GM12878 (cell line): ENCODE measurements around the gene PRSS12. TPM values are rescaled to one million over a fixed set of nuclear protein-coding genes. Genes with fewer than 3 reads are reported as not detected.
A peak's percentile ranks its signal among the peaks of the same experiment; 100 is the strongest.
"Not testable (repeated sequence)": the region's sequence is repeated elsewhere in the genome, so short reads cannot be mapped to it uniquely, and the experiment has no call there.

Experiments
- ATAC-seq: fragments of 200-7000 bp; cut with Tn5 transposase; 3 replicates; pipeline ENCODE4 v1.9.1; 2020; ENCODE audit warnings: mild to moderate bottlenecking, moderate library complexity
- BruUV-seq: library from RNA; stranded (reverse); fragments of 400-500 nt; replicated peaks from 2 replicates; lab custom pipeline; 2021; lab: Mats Ljungman, UMichigan
- CTCF ChIA-PET: fragments of 300-600 bp; sonication (Branson Sonifier 250); formaldehyde crosslinking; extraction: SDS; loops from one replicate; lab custom pipeline; 2021; ENCODE audit warnings: inconsistent platforms; lab: Yijun Ruan, JAX
- POLR2A ChIA-PET: fragments of 350-600 bp; formaldehyde crosslinking; extraction: SDS; loops from one replicate; lab custom pipeline; 2021; ENCODE audit warnings: inconsistent platforms; lab: Charles Lee
- RAD21 ChIA-PET: fragments of 300-600 bp; sonication (Branson Sonifier 250); formaldehyde crosslinking; loops from one replicate; lab custom pipeline; 2023; ENCODE audit warnings: antibody characterized with exemption; ENCODE audit not compliant: unreplicated experiment; lab: Charles Lee
- SMC1A ChIA-PET: fragments of 300-600 bp; sonication (Branson Sonifier 250); formaldehyde crosslinking; loops from one replicate; lab custom pipeline; 2023; ENCODE audit not compliant: unreplicated experiment, uncharacterized antibody; lab: Charles Lee
- DNase-seq: peaks from one replicate; pipeline ENCODE4 v3.0.0-alpha.2; 2011; ENCODE audit warnings: low read depth, low spot score
- FAIRE-seq: peaks from 3 replicates; lab custom pipeline; 2011; peaks lifted over from hg19 to GRCh38; lab: Jason Lieb, UNC
- H2AFZ ChIP-seq: 2 replicates; pipeline ENCODE4 v1.6.0; 2011; ENCODE audit warnings: low read depth, low read length, control low read depth; ENCODE audit not compliant: control insufficient read depth
- H3K27ac ChIP-seq: 2 replicates; pipeline ENCODE4 v1.5.1; 2011; ENCODE audit warnings: control low read depth; ENCODE audit not compliant: control insufficient read depth, insufficient read depth
- H3K27me3 ChIP-seq, 2 experiments: replicated peaks in 1 of 2; 2 replicates each; pipeline versions ENCODE4 v1.6.0 to v1.6.1; 2011; ENCODE audit warnings: low read length in 1 of 2; ENCODE audit not compliant: control insufficient read depth in 2 of 2, insufficient read depth in 2 of 2
- H3K36me3 ChIP-seq, 2 experiments: 2 replicates each; pipeline ENCODE4 v1.5.1; 2011; ENCODE audit warnings: low read length in 1 of 2; ENCODE audit not compliant: control insufficient read depth in 2 of 2, insufficient read depth in 2 of 2
- H3K4me1 ChIP-seq: 2 replicates; pipeline ENCODE4 v1.6.1; 2011; ENCODE audit warnings: mild to moderate bottlenecking, low read length, moderate library complexity, mixed read lengths; ENCODE audit not compliant: control insufficient read depth, insufficient read depth
- H3K4me2 ChIP-seq: 2 replicates; pipeline ENCODE4 v1.6.0; 2011; ENCODE audit warnings: control low read depth; ENCODE audit not compliant: control insufficient read depth, insufficient read depth
- H3K4me3 ChIP-seq: fragments of 200-600 bp; sonication (generic); 2 replicates; pipeline ENCODE4 v1.5.1; 2016
- H3K79me2 ChIP-seq: 2 replicates; pipeline ENCODE4 v1.6.0; 2011; ENCODE audit warnings: low read length; ENCODE audit not compliant: control insufficient read depth, insufficient read depth
- H3K9ac ChIP-seq: 2 replicates; pipeline ENCODE4 v1.8.0; 2011; ENCODE audit warnings: low read length, control low read depth, mixed read lengths; ENCODE audit not compliant: control insufficient read depth, insufficient read depth
- H3K9me3 ChIP-seq: replicated peaks from 3 replicates; pipeline ENCODE4 v1.5.1; 2011; ENCODE audit warnings: mild to moderate bottlenecking, low read length; ENCODE audit not compliant: control insufficient read depth, insufficient read depth
- H4K20me1 ChIP-seq: 2 replicates; pipeline ENCODE4 v1.6.0; 2011; ENCODE audit not compliant: control insufficient read depth, insufficient read depth
- BCL3 ChIP-seq: IDR thresholded peaks from 2 replicates; pipeline ENCODE4 v1.6.1; 2011; ENCODE audit warnings: borderline replicate concordance, low read depth, mild to moderate bottlenecking, moderate library complexity, low read length; ENCODE audit not compliant: insufficient read depth, poor library complexity, severe bottlenecking
- CHD1 ChIP-seq: IDR thresholded peaks from 2 replicates; pipeline ENCODE4 v1.6.1; 2012; ENCODE audit warnings: low read depth, low read length, improper control_type of control experiment
- HDGF ChIP-seq: fragments of 450-650 bp; IDR thresholded peaks from 2 replicates; pipeline ENCODE4 v1.6.1; 2016; ENCODE audit warnings: antibody characterized with exemption
- HSF1 ChIP-seq: fragments of 150-350 bp; IDR thresholded peaks from 2 replicates; pipeline ENCODE4 v1.6.1; 2014; ENCODE audit warnings: mild to moderate bottlenecking, low read depth, low read length
- IKZF1 ChIP-seq: fragments of 450-650 bp; conservative IDR thresholded peaks from 2 replicates; pipeline ENCODE4 v1.6.1; 2017; ENCODE audit warnings: antibody characterized with exemption, mild to moderate bottlenecking
- MYB ChIP-seq: fragments of 150-350 bp; IDR thresholded peaks from 2 replicates; pipeline ENCODE4 v1.6.1; 2014; ENCODE audit warnings: mild to moderate bottlenecking, low read depth, low read length, borderline replicate concordance
- NFYA ChIP-seq: IDR thresholded peaks from 2 replicates; pipeline ENCODE4 v1.6.1; 2011; ENCODE audit warnings: low read depth, mild to moderate bottlenecking, low read length, improper control_type of control experiment, borderline replicate concordance
- NFYB ChIP-seq: IDR thresholded peaks from 2 replicates; pipeline ENCODE4 v1.6.1; 2011; ENCODE audit warnings: low read depth, mild to moderate bottlenecking, low read length, improper control_type of control experiment, moderate library complexity; ENCODE audit not compliant: insufficient read depth
- RB1 ChIP-seq: fragments of 450-650 bp; formaldehyde crosslinking; IDR thresholded peaks from 2 replicates; pipeline ENCODE4 v1.6.1; 2017; ENCODE audit warnings: mild to moderate bottlenecking, borderline replicate concordance
- SUPT20H ChIP-seq: IDR thresholded peaks from 2 replicates; pipeline ENCODE4 v1.6.1; 2011; ENCODE audit warnings: low read depth, mild to moderate bottlenecking, low read length, moderate library complexity, borderline replicate concordance; ENCODE audit not compliant: control insufficient read depth
- WGBS: methylation state at CpG from one replicate; pipeline ENCODE4 v1.1.6; 2016; ENCODE audit warnings: low lambda C conversion rate; ENCODE audit not compliant: insufficient replicate concordance, insufficient coverage; ENCODE audit errors: missing lambda C conversion rate; 5-methylcytosine and 5-hydroxymethylcytosine counted together
- in situ Hi-C: fragments of 300-500 bp; cut with MboI; formaldehyde crosslinking; loops from 9 replicates; pipeline ENCODE4 v1.14.3; 2018; ENCODE audit warnings: mixed read lengths
- intact Hi-C: fragments of 100-400 bp; cut with micrococcal nuclease; formaldehyde crosslinking; loops from one replicate; pipeline ENCODE4 v1.14.2; 2022; ENCODE audit not compliant: unreplicated experiment
- polyA plus RNA-seq, 11 experiments: library from polyadenylated mRNA; depleted of rRNA in 4 of 11; unstranded in 6 of 11; stranded (reverse) in 5 of 11; fragments of >200 nt; fragmentation: Nextera tagmentation in 4 of 11; fragmentation: Illumina TruSeq in 1 of 11; extraction: Ambion mirVana in 4 of 11; extraction: Trizol in 1 of 11; gene quantifications; 1 replicate in 1 of 11; 2 replicates in 10 of 11; pipeline versions ENCODE4 v1.2.1 to v1.2.3, GENCODE V29; 2011 to 2016; ENCODE audit warnings: inconsistent platforms in 2 of 11, missing spikeins in 2 of 11, low read depth in 1 of 11
- total RNA-seq, 4 experiments: library from RNA; depleted of rRNA in 3 of 4; stranded (reverse); fragments of >200 nt in 3 of 4; fragmentation: Illumina TruSeq in 1 of 4; extraction: Trizol in 1 of 4; gene quantifications; 2 replicates each; pipeline versions ENCODE4 v1.2.1 to v1.2.3, GENCODE V29; 2013 to 2021
- TF ChIP-seq, protein P1 (sequence below): fragments of 450-650 bp; IDR thresholded peaks from 2 replicates; pipeline ENCODE4 v1.6.1; 2016; ENCODE audit warnings: mild to moderate bottlenecking

Gene PRSS12
- total and polyA plus RNA-seq, 10 of the 15 experiments (the other 5 are each of a cell fraction or from before 2014, with no cell fraction given), result 0.04 to 0.34 (median 0.11) TPM; not detected in 2

DNA sequence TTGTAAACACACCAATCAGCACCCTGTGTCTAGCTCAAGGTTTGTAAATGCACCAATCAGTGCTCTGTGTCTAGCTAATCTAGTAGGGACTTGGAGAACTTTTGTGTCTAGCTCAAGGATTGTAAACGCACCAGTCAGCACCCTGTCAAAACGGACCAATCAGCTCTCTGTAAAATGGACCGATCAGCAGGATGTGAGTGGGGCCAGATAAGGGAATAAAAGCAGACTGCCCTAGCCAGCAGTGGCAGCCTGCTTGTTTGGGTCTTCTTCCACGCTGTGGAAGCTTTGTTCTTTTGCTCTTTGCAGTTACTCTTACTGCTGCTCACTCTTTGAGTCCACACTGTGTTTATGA lies 86.7 kb downstream of the PRSS12 start:
- POLR2A ChIA-PET, FAIRE-seq: not testable (repeated sequence)

DNA sequence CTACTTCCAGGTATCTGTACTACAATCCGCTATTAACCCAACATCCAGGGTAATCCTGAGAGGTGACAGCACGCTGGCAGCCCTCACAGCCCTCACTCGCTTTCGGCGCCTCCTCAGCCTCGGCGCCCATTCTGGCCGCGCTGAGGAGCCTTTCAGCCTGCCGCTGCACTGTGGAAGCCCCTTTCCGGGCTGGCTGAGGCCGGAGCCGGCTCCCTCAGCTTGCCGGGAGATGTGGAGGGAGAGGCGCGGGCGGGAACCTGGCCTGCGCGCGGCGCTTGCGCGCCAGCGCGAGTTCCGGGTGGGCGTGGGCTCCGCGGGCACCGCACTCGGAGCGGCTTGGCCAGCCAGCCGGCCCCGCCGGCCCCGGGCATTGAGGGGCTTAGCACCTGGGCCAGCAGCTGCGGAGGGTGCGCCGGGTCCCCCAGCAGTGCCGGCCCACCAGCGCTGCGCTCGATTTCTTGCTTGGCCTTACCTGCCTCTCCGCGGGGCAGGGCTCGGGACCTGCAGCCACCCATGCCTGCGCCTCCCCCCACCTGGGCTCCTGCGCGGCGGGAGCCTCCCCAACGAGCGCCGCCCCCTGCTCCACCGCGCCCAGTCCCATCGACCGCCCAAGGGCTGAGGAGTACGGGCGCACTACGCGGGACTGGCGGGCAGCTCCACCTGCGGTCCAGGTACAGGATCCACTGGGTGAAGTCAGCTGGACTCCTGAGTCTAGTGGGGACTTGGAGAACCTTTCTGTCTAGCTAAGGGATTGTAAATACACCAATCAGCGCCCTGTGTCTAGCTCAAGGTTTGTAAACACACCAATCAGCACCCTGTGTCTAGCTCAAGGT lies 87.3 kb downstream of the PRSS12 start:
- DNase-seq (no peak), ATAC-seq (no peak), FAIRE-seq (no peak)
- in situ Hi-C loops, result loop anchor here (25.0 kb wide), 2 partner anchors 1128 to 1903 kb away; no protein-coding TSS in a partner anchor
- ChIA-PET POLR2A (no interaction called here), RAD21 (no interaction called here), CTCF (no interaction called here), SMC1A (no interaction called here)
- Histone ChIP-seq H3K27ac (no peak overlapping the region), H2AFZ (no peak overlapping the region; the same call in 1 of the 2 replicates), H3K36me3 (no peaks in the 10 kb centered on the region), H4K20me1 (no peaks in the 10 kb centered on the region), H3K4me3 (no peak overlapping the region), H3K27me3 (no peaks in the 10 kb centered on the region; a peak in 1 of 4 replicates), H3K79me2 (no peaks in the 10 kb centered on the region), H3K4me2 (peak overlapping the region; percentile 33; the same call in 1 of the 2 replicates), H3K4me1 (no peaks in the 10 kb centered on the region), H3K9ac (no peak overlapping the region), H3K9me3 (no peaks in the 10 kb centered on the region; the same call in 2 of the 3 replicates)
- TF ChIP-seq MYB, result no peak
- no peak for TF ChIP-seq IKZF1
- TF ChIP-seq, protein P1, sequence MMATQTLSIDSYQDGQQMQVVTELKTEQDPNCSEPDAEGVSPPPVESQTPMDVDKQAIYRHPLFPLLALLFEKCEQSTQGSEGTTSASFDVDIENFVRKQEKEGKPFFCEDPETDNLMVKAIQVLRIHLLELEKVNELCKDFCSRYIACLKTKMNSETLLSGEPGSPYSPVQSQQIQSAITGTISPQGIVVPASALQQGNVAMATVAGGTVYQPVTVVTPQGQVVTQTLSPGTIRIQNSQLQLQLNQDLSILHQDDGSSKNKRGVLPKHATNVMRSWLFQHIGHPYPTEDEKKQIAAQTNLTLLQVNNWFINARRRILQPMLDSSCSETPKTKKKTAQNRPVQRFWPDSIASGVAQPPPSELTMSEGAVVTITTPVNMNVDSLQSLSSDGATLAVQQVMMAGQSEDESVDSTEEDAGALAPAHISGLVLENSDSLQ, result no peak
- TF ChIP-seq NFYA, result no peak
- TF ChIP-seq RB1, result no peak
- no peak for TF ChIP-seq HDGF
- TF ChIP-seq BCL3, result no peak
- no peak for TF ChIP-seq CHD1
- no peak for TF ChIP-seq HSF1
- no peak for TF ChIP-seq SUPT20H
- no TSS peak for BruUV-seq
- WGBS, result 79% methylated on average over 48 of the region's 64 CpGs
- intact Hi-C loops, result no loop called here

More for the DNA sequence above, 86.7 kb downstream of the PRSS12 start:
- H3K36me3 ChIP-seq, H4K20me1 ChIP-seq, H3K9ac ChIP-seq, BruUV-seq, intact Hi-C loops, SMC1A ChIA-PET, H3K4me2 ChIP-seq, DNase-seq, H3K27ac ChIP-seq, H3K9me3 ChIP-seq, H3K79me2 ChIP-seq, H3K27me3 ChIP-seq: not testable (repeated sequence)
- 73% methylated on average over 4 of the region's 4 CpGs for WGBS
- in situ Hi-C loops, result loop anchor here (25.0 kb wide), 2 partner anchors 1129 to 1904 kb away; no protein-coding TSS in a partner anchor
- 0 out of 2 replicates have a peak, but pooled peaks have one; percentile 32 for TF ChIP-seq NFYB
- TF ChIP-seq, all 136 proteins: peak for 1; not testable (repeated sequence) for 135
- ATAC-seq, H3K4me3 ChIP-seq, H3K4me1 ChIP-seq, RAD21 ChIA-PET, H2AFZ ChIP-seq: not testable (repeated sequence)
- CTCF ChIA-PET, result interaction anchor here (0.8 to 1.0 kb wide), 2 partner anchors 15 to 41 kb away, joined by 3 read pairs; no protein-coding TSS in a partner anchor
